ENCODE measurements around the gene AKR1C1.
"Not testable (repeated sequence)": the region's sequence is repeated elsewhere in the genome, so short reads cannot be mapped to it uniquely, and the experiment has no call there.

AKR1C1 gene

DNA sequence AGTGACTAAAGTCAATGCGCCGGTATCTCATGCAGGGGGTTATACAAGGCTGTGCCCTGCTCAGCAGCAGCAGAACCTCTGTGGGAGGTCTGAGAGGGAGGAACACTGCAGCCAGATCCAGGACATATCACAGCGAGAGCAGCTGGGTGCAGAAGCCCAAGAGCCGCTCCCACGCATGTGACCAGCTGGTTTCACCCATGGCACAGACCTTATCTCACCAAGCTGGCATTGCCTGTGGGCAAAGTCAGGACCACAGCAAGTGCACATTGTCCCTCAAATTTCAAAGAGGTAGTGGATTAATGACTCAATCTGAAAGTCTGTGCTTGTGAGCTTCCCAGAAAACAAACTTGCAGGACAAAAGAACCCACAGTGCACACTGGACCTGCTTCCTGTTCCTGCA lies 31.6 kb upstream of the AKR1C1 start:
- CTCF ChIA-PET: no interaction called here
- DNase-seq (ENCODE audit: extremely low spot score): no peak
- POLR2A ChIA-PET: no interaction called here
- TF ChIP-seq HDGF (IDR thresholded peaks at IDR 0.05; ENCODE audit: borderline replicate concordance): no peak
- no peak for TF ChIP-seq FOXM1 (IDR thresholded peaks at IDR 0.05; ENCODE audit: borderline replicate concordance)
- TF ChIP-seq FOXK2 (IDR thresholded peaks at IDR 0.05): no peak
- no peak for TF ChIP-seq L3MBTL2 (conservative IDR thresholded peaks at IDR 0.05)
- no peak for TF ChIP-seq FOXA1 (IDR thresholded peaks at IDR 0.05)
- TF ChIP-seq LEF1 (IDR thresholded peaks at IDR 0.05; ENCODE audit: borderline replicate concordance): no peak
- TF ChIP-seq ARNT (IDR thresholded peaks at IDR 0.05): no peak
- TF ChIP-seq ELF4 (IDR thresholded peaks at IDR 0.05): no peak
- no peak for TF ChIP-seq TARDBP (IDR thresholded peaks at IDR 0.05)
- no peak for TF ChIP-seq NFRKB (IDR thresholded peaks at IDR 0.05)
- no peak for TF ChIP-seq ZNF384 (IDR thresholded peaks at IDR 0.05)
- TF ChIP-seq SP1 (IDR thresholded peaks at IDR 0.05): no peak
- TF ChIP-seq, protein P1, sequence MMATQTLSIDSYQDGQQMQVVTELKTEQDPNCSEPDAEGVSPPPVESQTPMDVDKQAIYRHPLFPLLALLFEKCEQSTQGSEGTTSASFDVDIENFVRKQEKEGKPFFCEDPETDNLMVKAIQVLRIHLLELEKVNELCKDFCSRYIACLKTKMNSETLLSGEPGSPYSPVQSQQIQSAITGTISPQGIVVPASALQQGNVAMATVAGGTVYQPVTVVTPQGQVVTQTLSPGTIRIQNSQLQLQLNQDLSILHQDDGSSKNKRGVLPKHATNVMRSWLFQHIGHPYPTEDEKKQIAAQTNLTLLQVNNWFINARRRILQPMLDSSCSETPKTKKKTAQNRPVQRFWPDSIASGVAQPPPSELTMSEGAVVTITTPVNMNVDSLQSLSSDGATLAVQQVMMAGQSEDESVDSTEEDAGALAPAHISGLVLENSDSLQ (IDR thresholded peaks at IDR 0.05): no peak
- no peak for TF ChIP-seq BHLHE40 (IDR thresholded peaks at IDR 0.05; ENCODE audit: borderline replicate concordance)
- no peak for TF ChIP-seq CTBP1 (IDR thresholded peaks at IDR 0.05; ENCODE audit: borderline replicate concordance)
- TF ChIP-seq SUZ12 (IDR thresholded peaks at IDR 0.05): no peak

DNA sequence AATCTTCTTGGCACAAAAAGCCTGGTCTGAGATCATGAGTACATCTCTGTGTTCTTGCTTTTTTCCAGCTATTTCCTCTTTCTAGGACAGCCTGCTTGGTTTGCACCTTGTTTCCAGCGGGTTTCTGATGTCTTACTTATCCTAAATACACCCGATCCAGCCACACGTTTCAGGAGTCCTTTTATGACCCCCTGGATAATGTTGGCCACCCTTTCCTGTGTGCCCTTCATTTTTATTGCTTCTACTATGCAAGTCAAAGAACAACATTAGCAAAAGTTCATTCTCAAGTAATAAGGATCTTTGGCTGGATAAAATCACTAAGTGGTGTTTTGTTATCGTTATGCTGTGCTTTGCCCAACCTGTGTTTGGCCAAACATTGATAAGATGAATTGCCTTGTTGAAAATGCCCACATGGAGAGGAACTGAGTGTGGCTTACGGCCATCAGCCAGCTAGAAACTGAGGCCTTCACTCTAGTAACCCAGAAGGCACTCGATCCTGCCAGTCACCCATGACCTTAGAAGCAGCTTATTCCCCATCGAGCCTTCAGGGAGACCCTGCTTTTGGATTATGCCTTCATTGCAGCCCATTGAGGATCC lies 28.7 kb upstream of the AKR1C1 start:
- CTCF ChIA-PET: no interaction called here
- TF ChIP-seq HDGF (IDR thresholded peaks at IDR 0.05; ENCODE audit: borderline replicate concordance) (no peak), FOXA1 (IDR thresholded peaks at IDR 0.05) (no peak), SP1 (IDR thresholded peaks at IDR 0.05) (no peak), FOXM1 (IDR thresholded peaks at IDR 0.05; ENCODE audit: borderline replicate concordance) (no peak), NFRKB (IDR thresholded peaks at IDR 0.05) (no peak), FOXK2 (IDR thresholded peaks at IDR 0.05) (no peak), SUZ12 (IDR thresholded peaks at IDR 0.05) (no peak), TARDBP (IDR thresholded peaks at IDR 0.05) (no peak), CTBP1 (IDR thresholded peaks at IDR 0.05; ENCODE audit: borderline replicate concordance) (no peak)
- POLR2A ChIA-PET: no interaction called here
- no peak for DNase-seq (ENCODE audit: extremely low spot score)

DNA sequence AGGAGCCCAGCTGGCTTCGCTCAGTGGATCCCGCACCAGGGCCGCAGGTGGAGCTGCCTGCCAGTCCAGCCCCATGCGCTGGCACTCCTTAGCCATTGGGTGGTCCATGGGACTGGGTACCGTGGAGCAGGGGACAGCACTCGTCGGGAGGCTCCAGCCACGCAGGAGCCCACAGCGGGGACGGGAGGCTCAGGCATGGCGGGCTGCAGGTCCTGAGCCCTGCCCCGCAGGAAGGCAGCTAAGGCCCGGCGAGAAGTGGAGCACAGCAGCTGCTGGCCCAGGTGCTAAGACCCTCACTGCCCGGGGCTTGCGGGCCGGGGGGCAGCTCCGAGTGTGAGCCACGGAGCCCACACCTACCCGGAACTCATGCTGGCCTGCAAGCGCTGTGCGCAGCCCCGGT lies 25.9 kb upstream of the AKR1C1 start:
- POLR2A ChIA-PET: no interaction called here
- CTCF ChIA-PET: no interaction called here
- TF ChIP-seq SUZ12 (IDR thresholded peaks at IDR 0.05): no peak
- TF ChIP-seq, protein P1 (IDR thresholded peaks at IDR 0.05): no peak
- TF ChIP-seq ZNF384 (IDR thresholded peaks at IDR 0.05): no peak
- no peak for TF ChIP-seq ELF4 (IDR thresholded peaks at IDR 0.05)
- TF ChIP-seq BHLHE40 (IDR thresholded peaks at IDR 0.05; ENCODE audit: borderline replicate concordance): no peak
- no peak for TF ChIP-seq CTBP1 (IDR thresholded peaks at IDR 0.05; ENCODE audit: borderline replicate concordance)
- no peak for TF ChIP-seq TARDBP (IDR thresholded peaks at IDR 0.05)
- no peak for TF ChIP-seq FOXK2 (IDR thresholded peaks at IDR 0.05)
- TF ChIP-seq LEF1 (IDR thresholded peaks at IDR 0.05; ENCODE audit: borderline replicate concordance): no peak
- TF ChIP-seq FOXM1 (IDR thresholded peaks at IDR 0.05; ENCODE audit: borderline replicate concordance): no peak
- no peak for DNase-seq (ENCODE audit: extremely low spot score)

DNA sequence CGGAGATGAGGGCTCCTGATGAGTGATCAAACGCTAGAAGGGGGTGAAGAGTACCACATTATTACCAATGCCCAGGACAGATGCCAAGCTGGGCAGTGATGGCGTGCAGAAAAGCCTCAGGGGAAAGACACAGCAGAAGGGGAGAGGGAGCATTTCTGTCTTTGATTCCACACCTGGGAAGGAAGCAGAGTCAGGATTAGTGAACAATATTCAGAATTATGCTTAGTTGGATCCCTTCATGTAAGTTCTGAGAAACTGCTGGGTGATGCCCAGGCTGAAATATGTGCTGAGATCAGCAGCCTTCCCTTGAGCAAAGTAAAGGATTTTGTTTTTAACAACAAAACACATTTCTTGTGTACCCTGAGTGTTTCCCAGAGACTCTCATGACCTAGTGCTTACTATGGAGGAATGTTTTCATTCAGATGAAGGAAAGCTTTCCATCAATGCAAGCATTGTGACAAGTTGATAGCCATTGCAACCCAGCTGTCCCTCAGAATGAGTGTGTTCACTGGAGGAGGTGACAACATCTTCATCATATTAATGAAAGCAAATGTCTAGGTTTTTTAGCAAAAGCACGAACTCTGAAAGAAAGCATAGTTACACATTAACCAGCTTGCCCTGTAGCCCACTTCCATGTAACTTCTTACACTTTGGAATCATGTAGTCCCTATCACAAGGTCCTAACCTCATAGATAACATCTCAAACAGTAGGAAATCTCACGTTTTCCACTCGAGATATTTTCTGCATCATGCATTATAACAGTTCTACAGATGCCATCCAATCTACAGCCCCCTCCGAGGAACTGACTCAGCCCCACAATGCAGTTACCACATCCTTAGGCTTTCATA lies 23.8 kb upstream of the AKR1C1 start:
- TF ChIP-seq ARNT (IDR thresholded peaks at IDR 0.05) (no peak), SUZ12 (IDR thresholded peaks at IDR 0.05) (no peak), ELF4 (IDR thresholded peaks at IDR 0.05) (no peak), ZNF384 (IDR thresholded peaks at IDR 0.05) (no peak), SP1 (IDR thresholded peaks at IDR 0.05) (no peak), FOXM1 (IDR thresholded peaks at IDR 0.05; ENCODE audit: borderline replicate concordance) (no peak)
- ChIA-PET CTCF (no interaction called here), POLR2A (no interaction called here)
- no peak for DNase-seq (ENCODE audit: extremely low spot score)

DNA sequence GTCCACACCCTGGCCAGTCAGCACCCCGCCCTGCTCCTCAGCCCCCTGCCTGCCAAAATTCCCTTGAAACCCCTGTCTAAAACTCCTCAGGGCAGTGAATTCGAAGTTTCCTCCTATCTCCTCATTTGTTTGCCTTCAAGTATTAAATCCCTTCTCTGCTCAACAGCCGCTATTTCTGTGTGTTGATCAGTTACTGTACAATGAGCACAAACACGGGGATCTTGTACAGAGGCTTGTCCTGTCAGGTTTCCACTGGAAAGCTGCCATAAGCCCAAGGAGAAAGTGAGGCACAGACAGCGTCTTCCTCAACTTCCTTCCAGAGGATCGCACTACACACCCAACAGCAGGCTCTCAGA lies 23.2 kb upstream of the AKR1C1 start:
- POLR2A ChIA-PET; CTCF ChIA-PET; DNase-seq (ENCODE audit: extremely low spot score): not testable (repeated sequence)

DNA sequence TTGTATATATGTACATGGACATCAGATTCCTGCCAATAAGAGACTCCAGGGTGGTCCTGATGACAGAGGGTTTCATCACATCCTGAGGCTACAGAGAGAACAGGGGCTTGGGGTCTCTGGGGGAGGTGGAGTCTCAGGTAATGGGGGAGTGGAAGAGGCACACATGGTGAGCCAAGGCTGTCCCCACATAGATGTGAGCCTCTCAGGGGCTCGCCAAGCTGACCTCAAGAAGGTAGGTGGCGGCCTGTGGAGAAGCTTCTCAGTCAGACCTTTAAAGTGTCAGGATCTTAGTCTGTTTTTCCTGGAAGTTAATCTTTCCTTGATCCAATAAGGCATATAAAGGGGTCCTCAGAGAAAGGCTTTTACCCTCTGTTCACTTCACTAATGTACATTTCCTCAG lies 22.3 kb upstream of the AKR1C1 start:
- DNase-seq (ENCODE audit: extremely low spot score); POLR2A ChIA-PET; CTCF ChIA-PET: not testable (repeated sequence)

DNA sequence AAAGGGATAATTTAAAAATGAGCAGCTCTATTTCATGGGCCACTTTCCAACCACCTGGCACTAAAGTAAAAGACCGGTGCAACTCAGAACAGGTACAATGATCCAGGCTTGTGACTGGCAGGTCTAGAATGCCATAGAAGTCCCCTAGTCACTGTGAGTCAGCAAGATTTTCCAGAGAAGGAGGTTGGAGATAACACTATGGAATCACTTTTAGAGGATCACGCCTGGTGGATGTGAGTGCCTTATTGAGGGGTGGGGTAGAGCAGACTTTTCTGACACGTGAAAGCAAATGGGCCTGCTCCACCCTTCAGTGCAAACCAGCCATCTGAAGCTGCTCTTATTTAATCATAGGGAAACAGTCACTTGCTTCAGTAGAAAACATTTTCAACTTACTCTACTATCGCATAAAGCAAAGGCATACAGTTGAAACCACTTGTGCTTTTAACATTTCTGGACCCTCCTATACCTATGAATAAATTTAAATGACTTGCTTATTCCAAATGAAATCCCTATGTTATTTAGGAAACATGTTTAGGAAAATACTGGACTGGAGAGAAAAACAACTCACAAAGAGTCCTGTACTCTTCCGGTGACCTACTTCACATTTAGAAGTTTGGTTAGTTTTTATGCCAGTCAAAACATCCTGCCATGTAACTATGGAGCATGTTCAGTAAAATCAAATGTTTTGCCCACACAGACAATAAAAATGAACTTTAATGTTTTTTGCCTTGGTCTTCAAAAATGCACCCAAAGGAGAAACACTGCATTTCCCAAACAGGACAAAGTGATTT lies 21.5 kb upstream of the AKR1C1 start:
- DNase-seq (ENCODE audit: extremely low spot score): no peak
- TF ChIP-seq HDGF (IDR thresholded peaks at IDR 0.05; ENCODE audit: borderline replicate concordance): no peak
- ChIA-PET CTCF (no interaction called here), POLR2A (no interaction called here)

DNA sequence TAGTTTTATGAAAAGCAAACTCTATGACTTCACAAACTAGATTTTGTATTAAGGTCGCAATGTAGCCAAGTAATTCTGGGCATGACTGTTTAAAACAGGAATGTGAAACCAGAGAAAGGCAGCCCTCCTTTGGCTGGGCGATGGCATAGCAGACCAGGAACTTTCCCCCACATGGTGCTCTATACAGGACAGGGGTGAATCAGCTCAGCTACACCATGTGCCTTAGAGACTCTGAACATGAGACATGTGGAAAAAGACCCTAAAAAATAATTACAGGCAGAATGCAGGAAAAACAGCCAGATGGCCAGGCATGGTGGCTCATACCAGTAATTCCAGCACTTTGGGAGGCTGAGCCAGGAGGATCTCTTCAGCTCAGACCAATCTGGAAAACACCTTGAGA lies 20.3 kb upstream of the AKR1C1 start:
- CTCF ChIA-PET; DNase-seq (ENCODE audit: extremely low spot score); POLR2A ChIA-PET: not testable (repeated sequence)

DNA sequence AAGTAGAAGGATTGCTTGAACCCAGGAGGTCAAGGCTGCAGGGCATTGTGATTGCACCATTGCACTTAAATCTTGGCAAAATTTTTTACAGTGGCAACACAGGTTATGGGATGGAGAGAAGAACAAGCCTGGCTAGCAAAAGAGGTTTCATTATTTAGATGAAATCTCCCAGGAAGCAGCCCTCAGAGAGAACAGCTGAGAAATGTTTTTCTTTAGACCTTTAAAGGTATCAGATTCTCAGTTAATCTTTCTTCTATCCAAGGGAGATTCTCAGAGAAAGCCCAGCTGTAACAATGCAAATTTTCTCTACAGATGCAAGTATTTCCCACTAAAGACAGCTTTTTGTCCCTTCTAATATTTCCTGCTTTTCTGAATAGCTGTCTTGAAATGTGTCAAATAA lies 19.8 kb upstream of the AKR1C1 start:
- CTCF ChIA-PET; POLR2A ChIA-PET; DNase-seq (ENCODE audit: extremely low spot score): not testable (repeated sequence)

Data from HEK293T (cell line).